ENCODE data around the gene CD83. TPM values are rescaled to one million over a fixed set of nuclear protein-coding genes. Genes with fewer than 3 reads are reported as not detected.

The CD83 gene
- total and polyA plus RNA-seq, 2 of the 4 experiments (the other 2 are of a cell fraction): 2.0 to 2.5 TPM

DNA sequence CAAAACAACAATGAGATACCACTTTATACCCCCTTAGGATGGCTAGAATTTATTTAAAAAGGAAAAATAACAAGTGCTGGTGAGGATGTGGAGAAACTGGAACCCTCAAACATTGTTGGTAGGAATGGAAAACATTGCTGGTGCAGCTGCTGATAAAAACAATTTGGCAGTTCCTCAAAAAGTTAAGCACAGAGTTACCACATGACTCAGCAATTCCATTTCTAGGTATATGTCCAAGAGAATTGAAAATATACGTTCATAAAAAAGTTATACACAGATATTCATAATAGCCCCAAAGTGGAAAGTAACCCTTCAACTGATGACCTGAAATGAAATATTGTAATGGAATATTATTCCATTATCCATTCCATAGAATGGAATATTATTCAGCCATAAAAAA lies 55.0 kb downstream of the CD83 start:
- Histone ChIP-seq H2BK120ac (ENCODE audit: low read depth, low read length) (no peak overlapping the region), H2AK9ac (replicated peaks; ENCODE audit: low read depth, low read length, poor library complexity) (no peak overlapping the region), H3K27ac (ENCODE audit: insufficient read depth, low read length) (no peak overlapping the region), H4K8ac (ENCODE audit: low read depth in 2 of 2, low read length in 2 of 2) (no peak overlapping the region), H4K5ac (ENCODE audit: low read depth, low read length) (no peak overlapping the region), H2AK5ac (ENCODE audit: low read depth, low read length) (no peak overlapping the region), H3K23ac (ENCODE audit: low read depth, low read length) (no peak overlapping the region), H3K4me2 (ENCODE audit: low read depth, low read length) (no peak overlapping the region), H3K36me3 (ENCODE audit: control insufficient read depth, insufficient read depth, low read length) (no peaks in the 10 kb centered on the region), H3K27me3 (ENCODE audit: control insufficient read depth, insufficient read depth, low read length) (peaks cover 9% of the 10 kb centered on the region), H2BK20ac (ENCODE audit: low read depth, low read length) (no peak overlapping the region), H3K4me1 (ENCODE audit: control insufficient read depth, insufficient read depth, low read length) (no peaks in the 10 kb centered on the region), H3K9ac (ENCODE audit: low read depth, low read length) (no peak overlapping the region), H3K4ac (ENCODE audit: low read depth, low read length) (no peak overlapping the region), H2BK15ac (ENCODE audit: low read depth, low read length) (no peak overlapping the region), H3K14ac (replicated peaks; ENCODE audit: low read depth, low read length) (no peak overlapping the region), H2AFZ (replicated peaks; ENCODE audit: low read length, poor library complexity) (no peak overlapping the region), H4K91ac (ENCODE audit: insufficient read depth, low read depth, low read length) (no peak overlapping the region), H3K56ac (ENCODE audit: extremely low read depth, insufficient read depth, low read length) (no peak overlapping the region), H3K9me1 (ENCODE audit: insufficient read depth, low read length) (no peaks in the 10 kb centered on the region; the same call in 1 of the 2 replicates), H3K79me1 (ENCODE audit: low read depth in 1 of 2, low read length in 2 of 2) (no peaks in the 10 kb centered on the region), H2BK5ac (ENCODE audit: low read depth, low read length, poor library complexity, severe bottlenecking) (no peak overlapping the region), H3K9me3 (ENCODE audit: control insufficient read depth, insufficient read depth, low read length) (peaks cover 15% of the 10 kb centered on the region), H3K18ac (ENCODE audit: low read depth, low read length) (no peak overlapping the region), H3K4me3 (ENCODE audit: insufficient read depth, low read depth, low read length) (no peak overlapping the region), H4K20me1 (ENCODE audit: insufficient read depth, low read length) (no peaks in the 10 kb centered on the region)
- ATAC-seq (ENCODE audit: low read depth): no peak
- dilution Hi-C loops (cut with HindIII; ENCODE audit: low sequenced_read_pairs, unreplicated experiment): no loop called here
- ChIA-PET POLR2A (ENCODE audit: unreplicated experiment) (no interaction called here), CTCF (no interaction called here)
- BruUV-seq (replicated peaks): no TSS peak
- in situ Hi-C loops (cut with MboI; ENCODE audit: low sequenced_read_pairs): no loop called here
- TF ChIP-seq RAD21 (IDR thresholded peaks at IDR 0.05; ENCODE audit: low read length) (no peak), MAZ (IDR thresholded peaks at IDR 0.05; ENCODE audit: borderline replicate concordance, low read depth, low read length) (no peak), RFX5 (IDR thresholded peaks at IDR 0.05; ENCODE audit: low read depth, low read length) (no peak), MAFK (IDR thresholded peaks at IDR 0.05; ENCODE audit: low read depth, low read length) (no peak; the same call in 1 of the 2 replicates), NFE2L2 (IDR thresholded peaks at IDR 0.05; ENCODE audit: low read depth, low read length) (peak; percentile 80), CHD1 (IDR thresholded peaks at IDR 0.05; ENCODE audit: low read depth, low read length) (no peak)
- TF ChIP-seq, protein P1, sequence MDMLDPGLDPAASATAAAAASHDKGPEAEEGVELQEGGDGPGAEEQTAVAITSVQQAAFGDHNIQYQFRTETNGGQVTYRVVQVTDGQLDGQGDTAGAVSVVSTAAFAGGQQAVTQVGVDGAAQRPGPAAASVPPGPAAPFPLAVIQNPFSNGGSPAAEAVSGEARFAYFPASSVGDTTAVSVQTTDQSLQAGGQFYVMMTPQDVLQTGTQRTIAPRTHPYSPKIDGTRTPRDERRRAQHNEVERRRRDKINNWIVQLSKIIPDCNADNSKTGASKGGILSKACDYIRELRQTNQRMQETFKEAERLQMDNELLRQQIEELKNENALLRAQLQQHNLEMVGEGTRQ (IDR thresholded peaks at IDR 0.05; ENCODE audit: low read depth, low read length): no peak
- intact Hi-C loops (cut with micrococcal nuclease): no loop called here
- no peak for DNase-seq
- no CpG with 5 or more reads among the region's 1 CpG for WGBS, 2 experiments (ENCODE audit: extremely low coverage in 2 of 2, insufficient read length in 1 of 2)

All from IMR-90 (cell line).